ENCODE data around the gene IMP4.

DNA sequence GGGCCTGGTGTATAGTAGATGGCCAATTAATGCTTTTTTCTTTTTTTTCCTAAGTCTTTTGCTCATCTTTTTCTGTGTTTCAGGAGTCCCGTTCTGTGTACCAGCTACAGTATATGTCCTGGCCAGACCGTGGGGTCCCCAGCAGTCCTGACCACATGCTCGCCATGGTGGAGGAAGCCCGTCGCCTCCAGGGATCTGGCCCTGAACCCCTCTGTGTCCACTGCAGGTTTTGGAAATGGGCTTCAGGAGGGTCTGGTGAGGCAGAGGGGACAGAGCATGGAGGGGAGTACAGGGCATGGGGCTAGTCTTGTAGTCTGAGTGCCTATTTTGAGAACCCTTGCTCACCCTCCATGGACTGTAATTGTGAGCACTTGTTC, 27.3 kb downstream of the IMP4 start:
- TF ChIP-seq, protein P1, sequence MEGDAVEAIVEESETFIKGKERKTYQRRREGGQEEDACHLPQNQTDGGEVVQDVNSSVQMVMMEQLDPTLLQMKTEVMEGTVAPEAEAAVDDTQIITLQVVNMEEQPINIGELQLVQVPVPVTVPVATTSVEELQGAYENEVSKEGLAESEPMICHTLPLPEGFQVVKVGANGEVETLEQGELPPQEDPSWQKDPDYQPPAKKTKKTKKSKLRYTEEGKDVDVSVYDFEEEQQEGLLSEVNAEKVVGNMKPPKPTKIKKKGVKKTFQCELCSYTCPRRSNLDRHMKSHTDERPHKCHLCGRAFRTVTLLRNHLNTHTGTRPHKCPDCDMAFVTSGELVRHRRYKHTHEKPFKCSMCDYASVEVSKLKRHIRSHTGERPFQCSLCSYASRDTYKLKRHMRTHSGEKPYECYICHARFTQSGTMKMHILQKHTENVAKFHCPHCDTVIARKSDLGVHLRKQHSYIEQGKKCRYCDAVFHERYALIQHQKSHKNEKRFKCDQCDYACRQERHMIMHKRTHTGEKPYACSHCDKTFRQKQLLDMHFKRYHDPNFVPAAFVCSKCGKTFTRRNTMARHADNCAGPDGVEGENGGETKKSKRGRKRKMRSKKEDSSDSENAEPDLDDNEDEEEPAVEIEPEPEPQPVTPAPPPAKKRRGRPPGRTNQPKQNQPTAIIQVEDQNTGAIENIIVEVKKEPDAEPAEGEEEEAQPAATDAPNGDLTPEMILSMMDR (IDR thresholded peaks at IDR 0.05) = no peak
- no peak for TF ChIP-seq EZH2 (IDR thresholded peaks at IDR 0.05; ENCODE audit: borderline replicate concordance, insufficient read depth, low read depth, low read length, poor library complexity, severe bottlenecking)

Measured in B cell (primary cell).